Measurements from ENCODE around the gene MPHOSPH8.

GRCh38 chr13:19590423-19590822 lies 43.0 kb upstream of the MPHOSPH8 start:
- no peak for TF ChIP-seq POLR2AphosphoS5 (IDR thresholded peaks at IDR 0.05; ENCODE audit: low read depth, low read length)
- TF ChIP-seq POLR2A (IDR thresholded peaks at IDR 0.05; ENCODE audit: low read depth, low read length), result no peak
- TF ChIP-seq TAF1 (IDR thresholded peaks at IDR 0.05; ENCODE audit: borderline replicate concordance, low read depth, low read length), result no peak

Measured in GM12892 (cell line).